NK-92 treated with Interleukin-12 subunit alpha and Interleukin-12 subunit beta, amount 100 ng/mL, for 24 hours (cell line): ENCODE results near the gene ZDHHC5.
"Not testable (repeated sequence)": the region's sequence is repeated elsewhere in the genome, so short reads cannot be mapped to it uniquely, and the experiment has no call there.

Experiments used
- DNase-seq: peaks from one replicate; lab custom pipeline; 2025; lab: John Stamatoyannopoulos, UW

The ZDHHC5 gene

GRCh38 chr11:57667117-57667735, 688 bp upstream of the ZDHHC5 start:
- peak; percentile 91 for DNase-seq

DNA sequence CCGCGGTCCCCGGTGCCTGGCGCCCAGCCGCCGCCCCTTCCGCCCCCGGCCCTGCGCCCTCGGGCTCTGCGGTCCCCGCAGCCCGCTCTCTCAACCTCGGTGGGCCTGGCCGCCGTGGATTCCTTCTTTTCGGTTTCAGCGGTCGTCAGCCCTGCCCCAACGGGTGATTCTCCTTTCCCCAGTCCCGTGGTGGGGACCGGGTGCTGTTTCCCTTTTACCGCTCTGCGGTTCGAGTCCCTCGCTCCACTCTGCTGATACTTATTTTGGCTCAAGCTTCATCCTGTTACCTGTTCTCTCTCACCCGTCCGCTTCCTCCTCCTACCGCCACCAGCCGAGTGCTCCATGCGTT, 494 bp downstream of the ZDHHC5 start:
- DNase-seq: peak; percentile 56

GRCh38 chr11:57674251-57674650, 6.3 kb downstream of the ZDHHC5 start:
- DNase-seq: no peak

DNA sequence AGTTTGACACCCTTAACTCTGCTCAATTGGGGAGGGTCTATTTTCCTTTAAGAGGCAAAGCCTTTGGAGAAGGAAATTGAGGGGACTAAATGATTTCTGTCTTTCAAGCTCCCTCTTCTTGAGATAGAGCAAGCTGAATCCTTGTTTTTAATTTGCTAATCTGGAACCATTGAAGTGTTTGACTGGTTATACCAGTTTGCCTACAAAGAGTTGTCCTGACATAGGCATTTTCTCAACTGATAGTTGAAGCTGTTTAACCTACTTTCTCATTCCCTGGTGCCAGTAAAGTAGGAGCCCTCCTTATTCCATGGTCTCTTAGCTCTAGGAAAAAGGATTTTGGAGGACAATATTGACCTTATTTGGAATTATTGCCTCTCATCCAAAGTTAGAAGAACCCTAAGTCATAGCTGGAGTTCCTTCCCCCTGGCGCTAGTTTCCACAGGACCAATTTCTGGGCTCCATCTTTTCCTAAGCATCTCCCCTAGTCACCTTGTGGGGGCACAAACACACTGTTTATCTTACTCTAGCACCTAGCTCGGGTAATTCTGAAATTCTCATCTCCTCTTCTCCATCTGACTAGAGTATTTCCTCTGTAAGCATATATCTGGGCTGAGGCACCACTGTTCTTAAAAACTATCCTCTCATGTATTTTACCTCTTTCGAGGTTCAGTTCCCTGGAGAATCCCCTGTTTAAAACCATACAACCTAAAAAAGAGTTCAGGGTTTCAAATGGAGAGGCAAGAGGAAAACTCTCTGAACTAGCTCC, 7.4 kb downstream of the ZDHHC5 start:
- no peak for DNase-seq

DNA sequence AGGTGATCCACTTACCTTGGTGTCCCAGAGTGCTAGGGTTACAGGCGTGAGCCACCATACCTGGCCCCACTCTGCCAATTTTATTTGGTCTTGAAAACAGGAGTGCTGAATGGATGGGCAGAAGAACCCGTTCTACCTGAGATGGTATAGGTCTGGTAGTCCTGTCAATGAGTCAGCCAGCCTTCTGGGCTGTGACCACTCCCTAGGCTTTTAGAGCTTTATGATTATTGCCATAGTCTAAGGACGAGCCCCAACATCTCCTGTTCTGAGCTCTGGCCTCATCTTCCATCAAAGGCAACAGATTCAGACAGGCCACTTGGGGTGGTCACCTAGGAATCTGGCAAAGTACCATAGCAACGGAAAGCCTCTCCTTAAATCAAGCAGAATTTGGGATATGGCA, 11.5 kb downstream of the ZDHHC5 start:
- no peak for DNase-seq

DNA sequence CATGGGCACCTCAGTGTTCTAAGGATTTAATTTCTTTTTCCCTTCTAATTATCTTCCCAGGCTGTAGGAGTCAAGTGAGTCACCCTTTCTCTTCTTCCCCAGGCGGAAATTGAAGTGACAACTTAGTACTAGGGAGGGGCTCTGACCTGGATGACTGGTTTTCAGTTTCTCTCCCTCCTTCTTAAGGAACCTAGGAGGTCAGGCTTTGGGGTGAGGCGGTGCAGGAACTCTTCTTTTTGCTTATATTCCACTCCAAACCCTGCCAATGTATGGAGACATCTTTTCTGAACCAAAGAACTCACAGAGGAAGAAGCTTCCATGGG, 12.6 kb downstream of the ZDHHC5 start:
- DNase-seq: no peak

- no peak for DNase-seq
These were observed 13.3 kb downstream of the ZDHHC5 start for GRCh38 chr11:57681168-57681567.

GRCh38 chr11:57690474-57690873, 22.6 kb downstream of the ZDHHC5 start:
- DNase-seq: not testable (repeated sequence)

- no peak for DNase-seq
These were observed 31.0 kb downstream of the ZDHHC5 start for GRCh38 chr11:57698843-57699365.

GRCh38 chr11:57699813-57700212, 31.9 kb downstream of the ZDHHC5 start:
- DNase-seq: no peak

GRCh38 chr11:57700425-57700824, 32.5 kb downstream of the ZDHHC5 start:
- DNase-seq: no peak

DNA sequence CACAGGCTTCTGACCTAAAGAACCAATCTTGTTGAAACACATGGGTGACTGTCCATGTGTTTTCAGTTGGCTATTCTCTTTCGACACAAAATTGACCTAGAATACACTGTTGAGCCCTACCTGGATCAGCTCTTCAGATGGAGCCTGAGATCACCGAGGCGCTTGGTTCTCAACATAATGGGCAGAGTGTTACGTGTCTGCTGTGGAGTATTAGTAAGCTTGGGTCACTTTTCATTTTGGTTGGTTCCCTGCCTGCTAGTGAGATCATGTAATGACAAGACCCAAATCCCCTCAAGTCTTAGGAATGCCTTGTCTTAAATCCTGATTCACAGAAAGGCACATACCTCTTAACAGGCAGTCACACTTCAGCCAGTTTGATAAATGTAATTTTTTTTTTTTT, 35.4 kb downstream of the ZDHHC5 start:
- DNase-seq: no peak

- no peak for DNase-seq
These were observed 37.0 kb downstream of the ZDHHC5 start for GRCh38 chr11:57704932-57705331.

DNA sequence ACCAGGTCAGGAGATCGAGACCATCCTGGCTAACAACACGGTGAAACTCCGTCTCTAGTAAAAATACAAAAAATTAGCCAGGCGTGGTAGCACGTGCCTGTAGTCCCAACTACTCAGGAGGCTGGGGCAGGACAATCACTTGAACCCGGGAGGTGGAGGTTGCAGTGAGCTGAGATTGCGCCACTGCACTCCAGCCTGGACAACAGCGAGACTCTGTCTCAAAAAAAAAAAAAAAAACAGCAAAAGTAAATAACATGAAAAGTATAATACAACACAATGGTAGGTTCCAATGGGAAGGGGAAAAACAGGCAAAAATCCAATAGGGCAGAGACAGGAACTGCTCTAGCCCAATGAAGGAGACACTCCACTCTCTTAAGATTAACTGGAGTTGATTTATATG, 37.5 kb downstream of the ZDHHC5 start:
- DNase-seq: not testable (repeated sequence)

DNA sequence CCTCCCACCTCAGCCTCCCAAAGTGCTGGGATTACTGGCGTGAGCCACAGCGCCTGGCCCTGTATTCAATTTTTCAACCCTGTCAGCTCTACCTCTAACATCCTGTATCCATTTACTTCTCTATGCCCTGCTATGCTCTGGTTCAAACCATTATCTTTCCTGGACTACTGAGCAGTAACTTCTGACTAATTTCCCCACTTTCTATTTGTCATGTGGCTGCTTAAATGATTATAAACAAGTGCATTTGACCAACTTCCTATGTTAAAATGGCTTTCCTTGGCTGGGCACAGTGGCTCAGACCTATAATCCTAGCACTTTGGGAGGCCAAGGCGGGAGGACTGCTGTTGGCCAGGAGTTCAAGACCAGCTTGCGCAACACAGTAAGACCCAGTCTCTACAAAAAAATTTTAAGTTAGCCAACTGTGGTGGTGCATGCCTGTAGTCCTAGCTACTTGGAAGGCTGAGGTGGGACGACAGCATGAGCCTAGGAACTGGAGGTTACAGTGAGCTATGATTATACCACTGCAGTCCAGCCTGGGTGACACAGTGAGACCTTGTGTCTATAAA, 42.0 kb downstream of the ZDHHC5 start:
- DNase-seq: no peak

GRCh38 chr11:57711414-57712255, 43.7 kb downstream of the ZDHHC5 start, which contains the start of gene MED19:
Gene MED19 (minus strand): TSS chr11:57712215. CDS start chr11:57712179, 36 bp downstream.
- no peak for DNase-seq

DNA sequence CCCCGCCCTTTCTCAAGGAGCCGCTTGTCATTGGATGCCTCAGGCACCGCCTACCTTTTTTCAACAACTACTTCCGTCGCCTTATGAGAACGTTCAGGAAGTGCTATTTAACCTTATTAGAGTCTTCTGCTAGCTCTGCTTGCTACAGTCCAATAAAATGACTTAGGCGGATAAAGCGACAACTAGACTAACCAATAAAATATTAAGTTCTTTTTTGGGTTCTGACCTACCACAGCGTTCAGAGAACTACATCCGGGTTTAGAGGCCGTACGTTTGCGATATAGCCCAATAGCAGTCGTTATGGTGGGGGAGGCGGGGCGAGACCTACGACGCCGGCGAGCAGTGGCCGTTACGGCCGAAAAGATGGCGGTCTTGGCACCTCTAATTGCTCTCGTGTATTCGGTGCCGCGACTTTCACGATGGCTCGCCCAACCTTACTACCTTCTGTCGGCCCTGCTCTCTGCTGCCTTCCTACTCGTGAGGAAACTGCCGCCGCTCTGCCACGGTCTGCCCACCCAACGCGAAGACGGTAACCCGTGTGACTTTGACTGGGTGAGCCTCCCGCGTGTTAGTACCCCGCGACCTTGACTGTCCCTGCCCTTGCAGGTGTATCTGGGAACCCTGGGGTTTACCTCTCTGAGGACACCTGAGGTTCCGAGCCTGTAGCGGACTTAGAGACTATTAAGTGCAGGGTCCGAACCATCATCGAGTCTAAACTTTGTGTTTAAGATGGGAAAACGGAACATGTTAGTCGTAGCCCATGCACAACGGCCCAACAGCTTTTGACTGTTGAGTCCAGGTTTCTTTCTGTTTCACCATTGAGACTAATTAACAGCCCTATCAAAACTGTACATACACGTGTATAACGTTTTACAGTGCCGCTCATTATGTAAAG, 44.6 kb downstream of the ZDHHC5 start, which contains the start of gene TMX2:
Gene TMX2, plus strand, starts transcription at position 338 of the 895 bp plus-strand sequence. Its CDS starts 26 bp downstream, at position 364.
- peak; percentile 81 for DNase-seq

GRCh38 chr11:57713835-57714234, 45.9 kb downstream of the ZDHHC5 start:
- DNase-seq: no peak

GRCh38 chr11:57716726-57717125, 48.8 kb downstream of the ZDHHC5 start:
- DNase-seq: not testable (repeated sequence)

- no peak for DNase-seq
These were observed 59.3 kb downstream of the ZDHHC5 start for GRCh38 chr11:57727185-57727584.

DNA sequence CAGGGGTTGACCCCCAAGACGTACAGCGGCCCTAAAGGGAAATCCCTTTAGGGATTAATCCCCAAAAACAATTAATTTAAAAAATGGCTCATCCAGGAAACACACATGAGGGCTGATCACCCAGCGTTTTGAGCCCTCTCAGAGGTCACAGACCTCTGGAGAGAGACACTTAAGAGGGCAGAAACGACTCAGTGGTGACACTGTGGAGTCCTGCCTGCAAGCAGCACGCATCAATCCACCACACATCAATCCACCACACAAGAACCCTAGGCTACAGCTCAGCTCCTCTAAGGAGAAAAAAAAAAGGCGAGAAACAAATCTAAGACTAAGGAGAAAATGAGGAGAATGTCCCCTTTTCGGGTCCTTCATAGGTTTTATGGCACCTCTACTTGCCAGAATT, 60.9 kb downstream of the ZDHHC5 start:
- DNase-seq: no peak
